ENCODE measurements around the gene GGT6. TPM values are rescaled to one million over a fixed set of nuclear protein-coding genes. Genes with fewer than 3 reads are reported as not detected.

GGT6 gene
- total RNA-seq, 1 donor from 2014 or later: not detected

- DNase-seq (ENCODE audit: low spot score): no peak
Measured at GRCh38 chr17:4553669-4554068, 6.7 kb downstream of the GGT6 start.

GRCh38 chr17:4551796-4552525 lies 8.4 kb downstream of the GGT6 start:
- no peak for DNase-seq (ENCODE audit: low spot score)

GRCh38 chr17:4551141-4551540 lies 9.2 kb downstream of the GGT6 start:
- DNase-seq (ENCODE audit: low spot score): no peak

- no peak for DNase-seq (ENCODE audit: low spot score)
Measured at GRCh38 chr17:4550534-4551039, 9.8 kb downstream of the GGT6 start.

GRCh38 chr17:4549781-4550533 lies 10.4 kb downstream of the GGT6 start:
- no peak for DNase-seq (ENCODE audit: low spot score)

GRCh38 chr17:4548721-4549531 lies 11.5 kb downstream of the GGT6 start:
- no peak for DNase-seq (ENCODE audit: low spot score)

- DNase-seq (ENCODE audit: low spot score): no peak
Measured at GRCh38 chr17:4548061-4548461, 12.3 kb downstream of the GGT6 start.

- DNase-seq (ENCODE audit: low spot score): no peak
Measured at GRCh38 chr17:4547118-4547906, 13.1 kb downstream of the GGT6 start.

GRCh38 chr17:4545217-4545951 lies 15.0 kb downstream of the GGT6 start:
- no peak for DNase-seq (ENCODE audit: low spot score)

- DNase-seq (ENCODE audit: low spot score): no peak
Measured at GRCh38 chr17:4544951-4545216, 15.5 kb downstream of the GGT6 start.

- DNase-seq (ENCODE audit: low spot score): no peak
Measured at GRCh38 chr17:4544135-4544950, 16.0 kb downstream of the GGT6 start.

GRCh38 chr17:4543557-4544026 lies 16.8 kb downstream of the GGT6 start:
- no peak for DNase-seq (ENCODE audit: low spot score)

GRCh38 chr17:4542726-4543191 lies 17.6 kb downstream of the GGT6 start:
- no peak for DNase-seq (ENCODE audit: low spot score)

GRCh38 chr17:4542003-4542725 lies 18.2 kb downstream of the GGT6 start:
- no peak for DNase-seq (ENCODE audit: low spot score)

GRCh38 chr17:4541328-4542002 lies 18.9 kb downstream of the GGT6 start:
- DNase-seq (ENCODE audit: low spot score): no peak

GRCh38 chr17:4540687-4541327 lies 19.6 kb downstream of the GGT6 start:
- DNase-seq (ENCODE audit: low spot score): no peak

GRCh38 chr17:4540224-4540651 lies 20.1 kb downstream of the GGT6 start:
- DNase-seq (ENCODE audit: low spot score): no peak

Measured in mesenteric fat pad (tissue), 1 donor.